ENCODE measurements around the gene CSNK2B. TPM values are rescaled to one million over a fixed set of nuclear protein-coding genes. Genes with fewer than 3 reads are reported as not detected.

CSNK2B gene
- total and polyA plus RNA-seq, 9 of the 15 experiments (the other 6 are each of a cell fraction or from before 2014, with no cell fraction given) = 120 to 1,126 (median 529) TPM

GRCh38 chr6:31663961-31664789 is 1.7 kb upstream of the CSNK2B start (continued):
- TF ChIP-seq TSHZ1 (CRISPR knock-in tag; IDR thresholded peaks at IDR 0.05) = 0 out of 2 replicates have a peak, but pooled peaks have one; percentile 34
- peak; percentile 99 for TF ChIP-seq JUND (IDR thresholded peaks at IDR 0.05; ENCODE audit: borderline replicate concordance, low read depth, low read length)
- TF ChIP-seq JUND (tag; IDR thresholded peaks at IDR 0.05; ENCODE audit: borderline replicate concordance, low read depth, low read length) = peak; percentile 95
- TF ChIP-seq ZNF197 (CRISPR knock-in tag; IDR thresholded peaks at IDR 0.05; ENCODE audit: low read depth) = no peak
- no peak for TF ChIP-seq KAT7 (CRISPR knock-in tag; IDR thresholded peaks at IDR 0.05; ENCODE audit: borderline replicate concordance)
- no peak for TF ChIP-seq ZNF253 (CRISPR knock-in tag; conservative IDR thresholded peaks at IDR 0.05)
- 0 out of 2 replicates have a peak, but pooled peaks have one; percentile 39 for TF ChIP-seq ZNF583 (CRISPR knock-in tag; IDR thresholded peaks at IDR 0.05)
- no peak for TF ChIP-seq GTF3C2 (IDR thresholded peaks at IDR 0.05; ENCODE audit: borderline replicate concordance, extremely low read depth, insufficient read length)
- TF ChIP-seq BRCA1 (IDR thresholded peaks at IDR 0.05) = no peak
- TF ChIP-seq BRCA1 (CRISPR knock-in tag; IDR thresholded peaks at IDR 0.05) = no peak
- TF ChIP-seq HOXB6 (CRISPR knock-in tag; IDR thresholded peaks at IDR 0.05; ENCODE audit: borderline replicate concordance) = no peak
- no peak for TF ChIP-seq DEAF1 (CRISPR knock-in tag; IDR thresholded peaks at IDR 0.05)
- no peak for TF ChIP-seq ZEB2 (IDR thresholded peaks at IDR 0.05)
- no peak for TF ChIP-seq NCOA6 (IDR thresholded peaks at IDR 0.05)
- TF ChIP-seq ZNF124 (CRISPR knock-in tag; IDR thresholded peaks at IDR 0.05) = no peak
- peak; percentile 58; the same call in 1 of the 2 replicates for TF ChIP-seq EP300 (IDR thresholded peaks at IDR 0.05; ENCODE audit: low read length)
- TF ChIP-seq TCF7 (IDR thresholded peaks at IDR 0.05; ENCODE audit: borderline replicate concordance) = no peak
- TF ChIP-seq THAP7 (CRISPR knock-in tag; IDR thresholded peaks at IDR 0.05) = no peak
- 0 out of 2 replicates have a peak, but pooled peaks have one; percentile 70 for TF ChIP-seq TCF15 (CRISPR knock-in tag; IDR thresholded peaks at IDR 0.05)
- TF ChIP-seq NR3C1 (CRISPR knock-in tag; IDR thresholded peaks at IDR 0.05) = no peak
